GM19025 (cell line): ENCODE measurements around the gene AP1B1.

Experiments
- ATAC-seq: cut with Tn5 transposase; IDR thresholded peaks from one replicate; pipeline ENCODE4 v1.9.1; 2021; ENCODE audit warnings: mild to moderate bottlenecking, low read depth, moderate library complexity; ENCODE audit not compliant: unreplicated experiment

Gene AP1B1

DNA sequence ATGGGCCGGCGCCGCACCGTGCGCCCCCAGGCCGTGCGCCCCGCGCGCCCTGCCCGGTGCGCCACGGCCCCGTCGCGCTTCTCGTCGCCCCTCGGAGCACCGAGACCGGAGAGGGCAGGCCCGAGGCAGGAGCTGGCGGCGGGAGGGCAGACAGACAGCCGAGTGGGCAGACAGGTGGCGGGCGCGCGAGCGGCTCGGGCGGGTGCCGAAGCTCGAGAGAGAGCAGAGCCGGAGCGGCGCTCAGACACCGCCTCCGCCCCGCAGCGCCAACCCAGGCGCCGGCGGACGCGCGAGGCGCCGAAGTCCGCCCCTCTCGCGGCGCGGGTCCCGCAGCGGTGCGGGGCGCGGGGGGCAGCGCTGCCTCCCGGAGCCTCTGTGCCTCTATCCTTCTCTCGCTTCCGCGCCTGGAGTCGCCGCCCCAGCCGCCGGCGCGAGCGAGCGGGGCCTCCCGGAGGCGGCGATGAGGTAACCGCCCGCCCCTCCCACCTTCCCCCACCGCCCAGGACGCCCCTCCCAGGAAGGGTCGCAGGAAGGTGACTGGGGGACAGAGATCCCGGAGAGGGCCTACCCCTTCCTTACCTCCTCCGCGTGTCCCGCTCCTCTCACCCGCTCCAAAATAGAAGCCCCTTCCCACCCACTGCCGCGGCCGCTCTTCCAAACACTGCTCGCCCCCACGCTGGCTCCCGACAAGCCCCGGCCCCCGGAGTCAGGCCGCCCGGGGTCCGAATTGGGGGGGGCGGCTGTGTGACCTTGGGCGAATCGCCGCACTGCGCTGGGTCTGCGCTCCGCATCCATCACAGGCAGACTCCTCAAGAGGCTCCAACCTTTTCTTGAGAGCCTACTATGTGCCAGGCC is 72.9 kb downstream of the AP1B1 start, which contains the start of gene RASL10A:
TSS of gene RASL10A (minus strand) at position 412 of the 855 bp plus-strand sequence. CDS start 451 bp downstream, outside the sequence.
- no peak for ATAC-seq

DNA sequence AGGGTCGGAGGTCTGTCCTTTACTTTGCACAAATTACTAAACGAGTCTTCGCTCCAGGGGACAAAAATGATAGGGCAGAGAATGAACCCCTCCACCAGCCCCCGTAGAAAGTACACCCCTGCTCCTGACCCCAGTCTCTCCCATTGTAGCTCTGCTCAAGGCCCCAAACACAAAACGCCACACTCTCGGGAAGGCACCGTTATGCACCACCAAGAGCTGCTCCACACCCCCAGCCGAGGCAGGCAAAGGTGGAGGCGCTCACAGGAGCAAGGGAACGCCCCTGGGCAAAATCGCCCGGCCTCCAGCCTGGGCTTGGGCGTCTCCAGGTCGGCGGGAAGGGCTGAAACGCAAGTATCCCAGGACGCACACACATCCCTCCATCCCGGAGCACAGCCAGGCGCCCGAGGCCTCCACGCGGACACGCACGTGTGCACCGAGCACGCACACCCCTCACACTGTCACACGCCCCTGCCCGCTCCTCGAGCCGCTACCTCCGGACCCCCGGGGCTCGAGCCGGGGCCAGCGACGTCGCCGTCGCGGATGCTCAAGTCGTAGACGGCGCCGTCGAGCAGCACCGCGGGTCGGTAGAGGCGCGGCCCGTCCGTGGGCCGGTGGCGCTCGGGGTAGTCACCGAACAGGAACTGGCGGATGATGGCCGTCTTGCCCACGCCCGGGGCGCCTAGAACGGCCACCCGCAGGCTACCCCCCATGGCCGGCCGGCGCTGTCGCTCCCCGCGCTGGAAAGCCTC is 73.7 kb downstream of the AP1B1 start:
- no peak for ATAC-seq

DNA sequence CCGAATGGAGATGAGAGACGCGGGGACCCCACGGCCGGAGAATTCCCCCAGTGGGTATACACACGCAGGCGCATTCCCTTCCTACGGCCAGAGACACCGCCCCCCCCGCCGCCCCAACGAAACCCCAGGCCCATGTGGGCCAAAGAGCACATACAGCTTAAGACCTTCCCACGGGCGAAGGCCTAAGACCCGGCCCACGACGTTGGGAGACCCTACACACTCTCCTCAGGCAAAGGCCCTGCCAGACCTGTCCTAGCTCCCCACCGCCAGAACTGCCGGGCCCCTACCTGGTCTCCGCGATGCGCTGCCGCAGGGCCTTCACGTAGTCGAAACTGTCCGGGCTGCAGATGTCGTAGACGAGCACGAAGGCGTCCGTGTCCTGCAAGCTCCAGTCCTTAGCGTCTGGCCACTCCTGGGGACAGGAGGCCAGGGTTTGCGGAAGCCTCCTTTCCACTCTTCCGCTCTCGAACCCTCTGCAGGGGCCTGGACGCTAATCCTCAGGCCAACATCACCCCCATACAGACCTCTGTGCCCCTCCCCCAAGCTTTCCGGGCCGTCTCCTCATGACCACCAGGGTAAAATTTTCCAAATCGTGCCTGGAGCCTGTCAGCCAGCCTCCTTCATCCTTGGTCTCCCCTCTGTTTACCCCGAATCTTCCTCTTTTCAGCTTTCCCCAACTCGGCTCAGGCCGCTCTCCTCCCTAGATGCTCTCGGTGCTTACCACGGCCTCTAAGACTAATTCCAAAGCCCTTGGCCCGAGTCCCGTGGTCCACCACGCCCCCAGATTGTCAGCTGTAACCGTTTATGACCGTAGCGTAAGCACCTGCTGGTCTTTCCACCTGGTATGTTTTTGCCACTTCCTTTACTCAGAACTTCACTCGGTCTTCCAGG is 74.5 kb downstream of the AP1B1 start:
- ATAC-seq, result no peak

DNA sequence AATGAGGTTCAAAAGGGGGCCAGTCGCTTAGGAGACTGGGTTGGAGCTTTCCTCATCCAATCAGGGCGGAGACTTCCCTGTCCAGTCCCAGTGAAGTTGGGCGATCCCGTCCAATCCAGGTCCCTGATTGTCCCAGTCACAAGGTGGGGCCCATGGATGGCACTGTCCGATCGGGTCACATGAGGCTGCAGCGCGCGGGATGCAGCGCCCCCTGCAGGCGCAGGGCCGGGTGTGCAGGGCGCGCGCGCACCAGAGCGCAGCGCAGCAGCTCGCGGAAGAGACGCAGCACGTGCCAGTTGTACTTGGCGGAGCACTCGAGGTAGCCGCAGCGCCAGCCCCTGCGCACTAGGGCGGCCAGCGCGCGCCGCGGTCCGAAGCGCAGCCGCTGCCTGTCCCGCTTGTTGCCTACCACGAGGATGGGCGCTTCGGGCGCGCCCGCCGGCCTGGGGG is 75.2 kb downstream of the AP1B1 start:
- ATAC-seq, result no peak

DNA sequence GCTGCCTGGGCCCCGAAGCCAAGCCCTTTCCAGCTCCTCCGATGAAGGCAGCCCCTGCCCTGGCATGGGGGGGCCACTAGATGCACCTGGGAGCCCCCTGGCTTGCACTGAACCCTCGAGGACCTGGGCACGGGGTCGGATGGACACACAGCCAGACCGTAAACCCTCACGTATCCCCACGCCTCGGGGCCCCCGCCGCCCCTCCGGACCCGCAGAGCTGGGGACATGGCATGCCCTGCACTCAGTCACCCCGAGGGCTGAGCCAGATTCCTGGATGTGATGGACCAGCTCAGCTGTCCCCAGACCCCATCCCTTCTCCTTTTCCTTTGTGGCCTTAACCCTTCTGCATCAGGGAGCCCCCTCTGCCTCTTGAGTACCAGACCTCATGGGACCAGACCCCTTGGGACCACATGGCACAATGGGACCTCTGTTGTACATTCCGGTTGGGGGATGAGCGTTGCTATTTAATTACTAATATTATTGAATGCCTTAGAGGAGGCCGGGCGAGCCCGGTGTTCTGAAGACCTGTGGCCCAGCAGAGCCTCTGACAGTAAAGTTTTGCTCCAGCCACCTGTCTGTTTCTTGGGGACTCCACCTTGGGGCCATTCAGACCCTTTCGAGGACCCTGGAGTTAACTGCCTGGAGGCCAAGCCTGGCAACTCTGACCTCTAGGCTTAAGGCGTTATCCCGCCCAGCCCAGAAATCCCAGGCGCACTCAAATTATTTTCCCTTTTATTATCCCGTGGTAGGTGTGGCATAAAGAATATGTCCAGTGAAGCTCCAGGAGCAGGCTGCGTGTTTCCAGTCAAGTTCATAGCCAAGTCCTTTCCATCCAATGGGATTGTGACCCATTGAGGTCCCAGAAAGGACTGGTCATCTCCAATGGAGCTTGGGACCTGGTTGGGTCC is 75.9 kb downstream of the AP1B1 start:
- ATAC-seq, result no peak

DNA sequence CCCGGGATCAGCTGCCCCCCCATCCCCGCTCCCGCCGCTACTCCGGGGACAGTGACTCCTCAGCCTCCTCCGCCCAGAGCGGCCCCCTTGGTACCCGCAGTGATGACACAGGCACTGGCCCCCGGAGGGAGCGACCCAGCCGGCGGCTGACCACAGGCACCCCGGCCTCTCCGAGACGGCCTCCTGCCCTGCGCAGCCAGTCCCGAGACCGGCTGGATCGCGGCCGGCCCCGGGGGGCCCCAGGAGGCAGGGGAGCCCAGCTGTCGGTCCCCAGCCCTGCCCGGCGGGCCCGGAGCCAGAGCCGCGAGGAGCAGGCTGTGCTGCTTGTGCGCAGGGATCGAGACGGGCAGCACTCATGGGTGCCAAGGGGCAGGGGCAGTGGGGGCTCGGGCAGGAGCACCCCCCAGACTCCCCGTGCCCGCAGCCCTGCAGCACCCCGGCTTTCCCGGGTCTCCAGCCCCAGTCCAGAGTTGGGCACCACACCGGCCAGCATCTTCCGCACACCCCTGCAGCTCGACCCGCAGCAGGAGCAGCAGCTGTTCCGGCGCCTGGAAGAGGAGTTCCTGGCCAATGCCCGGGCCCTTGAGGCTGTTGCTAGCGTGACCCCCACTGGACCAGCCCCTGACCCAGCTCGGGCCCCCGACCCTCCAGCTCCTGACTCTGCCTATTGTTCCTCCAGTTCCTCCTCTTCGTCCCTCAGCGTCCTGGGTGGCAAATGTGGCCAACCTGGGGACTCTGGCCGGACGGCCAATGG is 76.7 kb downstream of the AP1B1 start:
- no peak for ATAC-seq

DNA sequence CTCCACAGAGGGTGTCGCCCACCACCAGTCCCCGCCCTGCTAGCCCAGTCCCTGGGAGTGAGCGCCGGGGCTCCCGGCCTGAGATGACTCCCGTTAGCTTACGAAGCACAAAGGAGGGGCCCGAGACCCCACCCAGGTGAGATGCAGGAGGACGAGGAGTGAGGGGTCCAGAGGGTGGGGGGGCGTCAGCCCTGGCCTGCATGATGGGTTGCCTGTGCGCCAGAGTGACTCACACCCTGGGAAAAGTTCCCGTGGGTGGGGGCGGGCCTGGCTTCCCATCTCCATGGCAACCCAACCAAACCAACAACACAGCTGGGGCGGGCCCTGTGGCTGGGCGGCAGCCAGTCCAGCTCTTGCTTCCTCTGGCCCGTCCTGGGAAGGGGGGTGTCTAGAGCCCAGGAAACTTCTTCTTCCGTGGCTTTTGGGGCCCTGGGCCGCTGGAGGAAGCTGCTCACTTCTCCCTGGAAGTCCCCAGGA is 77.5 kb downstream of the AP1B1 start:
- ATAC-seq, result no peak

DNA sequence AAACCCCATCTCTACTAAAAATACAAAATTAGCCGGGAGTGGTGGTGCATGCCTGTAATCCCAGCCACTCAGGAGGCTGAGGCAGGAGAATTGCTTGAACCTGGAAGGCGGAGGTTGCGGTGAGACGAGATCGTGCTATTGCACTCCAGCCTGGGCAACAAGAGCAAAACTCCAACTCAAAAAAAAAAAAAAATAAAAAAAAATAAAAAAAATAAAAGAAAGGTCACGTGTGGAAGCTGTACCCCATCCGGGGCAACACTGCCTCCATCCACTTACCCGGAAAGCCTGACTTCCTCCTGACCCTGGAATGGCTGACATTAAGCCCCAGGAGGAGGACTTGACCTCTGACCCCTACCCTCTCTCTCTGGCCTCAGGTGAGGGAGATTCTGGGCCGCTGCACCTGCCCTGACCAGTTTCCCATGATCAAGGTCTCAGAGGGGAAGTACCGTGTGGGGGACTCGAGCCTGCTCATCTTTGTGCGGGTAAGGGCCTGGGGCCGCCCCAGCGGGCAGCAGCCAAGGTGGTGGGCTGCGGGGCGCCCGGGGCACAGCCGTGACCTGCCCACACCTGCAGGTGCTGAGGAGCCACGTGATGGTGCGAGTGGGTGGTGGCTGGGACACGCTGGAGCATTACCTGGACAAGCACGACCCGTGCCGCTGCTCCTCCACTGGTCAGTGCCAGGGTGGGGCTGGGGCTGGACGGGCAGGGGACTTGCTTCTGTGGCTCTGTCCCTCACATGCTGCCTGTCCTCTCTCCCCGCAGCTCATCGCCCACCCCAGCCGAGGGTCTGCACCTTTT is 78.1 kb downstream of the AP1B1 start:
- ATAC-seq, result no peak

DNA sequence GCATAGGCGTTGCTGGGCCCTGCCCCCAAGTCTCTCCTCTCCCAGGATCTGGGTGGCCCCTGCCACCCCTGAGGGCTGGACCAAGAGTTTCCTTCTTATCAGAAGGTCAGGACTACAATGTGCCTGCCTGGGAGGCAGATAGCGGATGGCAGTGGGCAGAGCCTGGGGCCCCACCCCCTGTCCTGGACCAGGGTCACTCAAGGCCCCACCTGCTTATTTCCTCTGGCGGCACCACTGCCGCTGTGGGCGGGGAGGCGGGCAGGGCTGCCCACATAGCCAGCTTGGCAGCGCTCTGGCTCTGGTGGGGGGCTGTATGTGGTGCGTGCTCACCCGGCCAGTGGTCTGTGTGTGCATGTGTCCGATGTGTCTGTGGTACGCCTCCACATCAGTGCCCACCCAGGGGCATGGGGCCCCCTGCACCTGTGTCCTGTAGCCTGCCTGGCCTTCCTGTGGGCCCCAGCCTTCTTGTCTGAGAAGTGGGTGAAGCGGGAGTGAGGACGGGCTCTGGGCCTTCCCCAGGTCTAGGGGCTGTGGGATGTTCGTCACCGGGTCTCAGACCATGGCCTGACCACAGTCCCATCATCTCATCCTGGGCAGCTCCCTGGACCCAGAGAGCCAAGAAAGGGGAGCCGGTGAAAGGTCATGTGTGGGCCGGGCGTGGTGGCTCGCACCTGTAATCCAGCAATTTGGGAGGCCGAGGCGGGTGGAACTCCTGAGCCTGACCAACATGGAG is 78.9 kb downstream of the AP1B1 start:
- no peak for ATAC-seq

DNA sequence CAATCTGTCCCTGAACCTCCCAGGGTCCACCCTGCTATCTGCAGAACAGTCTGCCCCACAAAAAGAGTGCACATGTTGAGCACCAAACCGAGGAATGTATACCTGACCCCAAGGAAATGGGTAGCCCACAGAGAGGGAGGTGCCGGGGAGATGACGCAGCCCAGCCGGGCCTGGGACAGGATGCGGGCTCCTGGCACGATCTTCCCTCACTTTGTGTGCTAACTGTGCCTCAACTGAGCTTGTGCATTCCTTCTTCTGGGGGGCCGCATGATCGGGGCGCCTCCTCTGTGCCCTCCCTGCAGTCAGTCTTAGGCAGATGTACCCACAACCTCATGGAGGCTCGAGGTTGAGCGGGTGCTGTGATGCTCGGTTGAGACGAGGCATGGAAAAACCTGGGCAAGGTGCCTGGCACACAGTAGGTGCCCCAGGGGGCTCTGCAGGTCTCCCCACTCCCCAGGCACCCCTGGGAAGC is 79.5 kb downstream of the AP1B1 start:
- no peak for ATAC-seq

DNA sequence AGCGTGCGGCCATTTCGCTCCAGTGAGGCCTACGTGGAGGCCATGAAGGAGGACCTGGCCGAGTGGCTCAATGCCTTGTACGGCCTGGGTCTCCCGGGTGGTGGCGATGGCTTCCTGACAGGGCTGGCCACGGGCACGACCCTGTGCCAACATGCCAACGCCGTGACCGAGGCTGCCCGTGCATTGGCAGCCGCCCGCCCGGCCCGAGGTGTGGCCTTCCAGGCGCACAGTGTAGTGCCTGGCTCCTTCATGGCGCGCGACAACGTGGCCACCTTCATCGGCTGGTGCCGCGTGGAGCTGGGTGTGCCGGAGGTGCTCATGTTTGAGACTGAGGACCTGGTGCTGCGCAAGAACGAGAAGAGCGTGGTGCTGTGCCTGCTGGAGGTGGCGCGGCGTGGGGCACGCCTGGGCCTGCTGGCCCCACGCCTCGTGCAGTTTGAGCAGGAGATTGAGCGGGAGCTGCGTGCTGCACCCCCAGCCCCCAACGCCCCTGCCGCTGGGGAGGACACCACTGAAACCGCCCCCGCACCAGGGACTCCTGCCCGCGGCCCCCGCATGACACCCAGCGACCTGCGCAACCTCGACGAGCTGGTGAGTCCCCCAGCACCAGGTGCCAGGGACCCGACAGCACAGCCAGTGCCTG is 80.1 kb downstream of the AP1B1 start:
- ATAC-seq, result no peak

DNA sequence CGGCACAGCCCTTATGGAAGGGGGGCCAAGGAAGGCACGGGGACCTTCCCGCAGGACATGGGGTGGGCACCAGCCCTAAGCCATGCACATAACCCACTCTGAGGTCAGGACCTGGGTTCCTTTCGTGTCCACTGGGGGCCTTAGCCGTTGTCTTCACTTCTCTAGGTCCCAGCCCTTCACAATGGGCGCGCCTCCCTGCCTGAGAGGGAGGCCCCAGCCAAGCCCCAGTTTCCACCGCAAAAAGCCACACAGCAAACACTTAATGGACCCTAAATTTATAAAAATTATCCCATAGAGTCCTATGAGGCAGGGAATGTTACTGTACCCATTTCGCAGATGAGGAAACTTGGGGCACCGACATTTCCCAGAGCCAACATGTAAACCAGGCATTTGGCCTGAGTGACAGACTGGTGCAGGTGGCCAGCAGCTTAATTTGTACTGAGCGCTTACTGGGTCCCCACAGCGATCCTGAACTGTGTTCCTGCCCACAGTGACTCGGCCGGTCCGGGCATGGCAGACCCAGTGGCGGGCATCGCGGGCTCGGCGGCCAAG is 80.7 kb downstream of the AP1B1 start:
- no peak for ATAC-seq

DNA sequence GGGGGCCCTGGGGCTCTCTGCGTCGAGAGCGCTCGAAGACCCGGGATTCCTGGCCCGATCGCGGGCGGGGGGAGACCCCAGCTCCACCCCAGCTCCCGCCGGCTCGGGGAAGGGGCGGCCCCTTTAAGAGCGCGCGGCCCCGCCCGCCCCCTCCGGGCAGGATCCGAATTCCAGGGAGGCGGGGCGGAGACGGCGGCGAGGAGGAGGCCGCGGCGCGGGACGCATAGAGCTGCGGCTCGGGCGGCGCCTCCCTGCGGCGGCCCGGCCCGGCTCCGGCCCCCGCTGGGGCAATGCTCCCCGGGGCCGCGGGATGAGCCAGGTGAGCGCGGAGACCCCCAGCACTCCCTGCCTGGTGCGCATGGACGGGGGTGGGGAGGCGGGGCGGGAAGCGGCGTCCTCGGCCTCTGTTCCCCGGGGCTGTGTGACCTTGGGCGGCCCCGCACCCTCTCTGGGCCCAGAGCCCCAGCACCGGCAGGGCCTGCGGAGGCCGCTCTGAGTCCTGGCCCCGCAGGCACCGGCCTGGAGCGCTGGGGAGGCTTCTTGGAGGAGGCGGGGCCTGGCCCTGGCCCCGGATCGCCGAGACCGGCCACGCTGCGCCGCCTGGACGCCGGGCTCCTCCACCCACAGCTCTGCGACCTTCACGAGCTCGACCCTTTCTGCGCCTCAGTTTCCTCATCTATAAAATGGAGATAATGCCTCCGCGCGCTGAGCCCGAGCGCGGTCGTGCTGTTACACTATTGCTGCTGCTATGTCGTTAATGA is 81.4 kb downstream of the AP1B1 start:
- ATAC-seq, result no peak

DNA sequence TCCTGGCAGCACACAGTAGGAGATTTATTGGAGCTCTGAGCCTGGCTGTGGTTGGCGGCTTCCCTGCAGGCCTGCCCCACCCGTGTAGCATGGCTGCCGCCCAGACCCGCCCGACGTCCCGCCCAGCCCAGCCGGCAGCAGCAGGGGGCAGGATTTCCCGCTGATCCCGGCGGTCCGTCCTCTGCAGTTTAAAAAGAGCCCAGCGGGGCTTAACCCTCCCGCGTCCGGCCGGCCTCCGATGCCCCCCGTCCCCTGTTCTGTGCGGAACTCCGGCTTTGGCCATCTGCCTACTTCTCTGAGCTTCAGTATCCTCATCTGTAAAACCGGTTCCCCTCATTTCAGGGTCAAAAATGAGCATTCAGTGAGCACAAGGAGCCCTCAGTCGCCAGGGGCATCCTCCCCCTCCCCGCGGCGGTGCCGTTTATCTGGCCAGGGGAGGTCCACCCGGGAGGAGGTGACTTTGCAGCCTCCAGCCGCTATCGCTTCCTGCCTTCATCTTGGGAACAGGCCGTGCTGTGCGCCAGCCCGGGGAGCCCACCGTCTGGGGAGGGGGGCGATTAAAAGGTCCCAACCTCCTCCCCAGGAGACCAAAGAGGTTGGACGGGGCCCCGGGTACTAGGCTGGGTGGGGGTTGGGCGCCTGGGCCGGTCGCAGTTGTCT is 82.1 kb downstream of the AP1B1 start, which contains the start of gene GAS2L1:
TSS of gene GAS2L1 (plus strand) at position 476 of the 660 bp plus-strand sequence. CDS start 1,456 bp downstream, outside the sequence.
- no peak for ATAC-seq

DNA sequence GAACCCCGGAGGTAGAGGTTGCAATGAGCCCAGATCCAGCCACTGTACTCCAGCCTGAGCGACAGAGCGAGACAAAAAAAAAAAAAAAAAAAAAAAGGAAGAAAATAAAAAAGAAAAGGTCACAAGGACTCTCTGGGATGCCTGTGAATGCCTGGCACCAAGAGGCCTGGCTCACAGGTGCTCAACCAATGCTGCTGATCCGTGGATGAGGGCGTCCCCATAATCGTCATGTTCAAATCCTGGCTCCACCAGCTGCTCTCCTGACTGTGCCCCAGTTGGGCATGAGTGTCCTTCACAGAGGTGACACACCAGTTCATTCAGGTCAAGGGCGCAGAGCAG is 82.6 kb downstream of the AP1B1 start:
- ATAC-seq, result no peak
